ENCODE data around the gene RNF224. TPM values are rescaled to one million over a fixed set of nuclear protein-coding genes. Genes with fewer than 3 reads are reported as not detected.
A peak's percentile ranks its signal among the peaks of the same experiment; 100 is the strongest.

RNF224 gene
- polyA plus RNA-seq, 2 of the 4 experiments (the other 2 are of a cell fraction) = 0.04 TPM; not detected in 1

- TF ChIP-seq NPAS2 (CRISPR knock-in tag; IDR thresholded peaks at IDR 0.05; ENCODE audit: borderline replicate concordance) (no peak), HDAC2 (IDR thresholded peaks at IDR 0.05) (no peak), REST (IDR thresholded peaks at IDR 0.05) (no peak), ESRRA (IDR thresholded peaks at IDR 0.05; ENCODE audit: borderline replicate concordance, low read length) (0 out of 2 replicates have a peak, but pooled peaks have one; percentile 9), ZFP36 (IDR thresholded peaks at IDR 0.05; ENCODE audit: borderline replicate concordance, partially characterized antibody) (no peak), USF2 (IDR thresholded peaks at IDR 0.05) (no peak), MAFK (IDR thresholded peaks at IDR 0.05; ENCODE audit: partially characterized antibody) (no peak), ZC3H11A (IDR thresholded peaks at IDR 0.05) (no peak), RFX5 (IDR thresholded peaks at IDR 0.05) (no peak; the same call in 1 of the 2 replicates), ZNF302 (CRISPR knock-in tag; IDR thresholded peaks at IDR 0.05) (no peak), HMGXB4 (CRISPR knock-in tag; IDR thresholded peaks at IDR 0.05; ENCODE audit: borderline replicate concordance) (no peak), MAZ (IDR thresholded peaks at IDR 0.05; ENCODE audit: borderline replicate concordance, low read depth, low read length) (no peak), HOXB5 (CRISPR knock-in tag; IDR thresholded peaks at IDR 0.05) (0 out of 2 replicates have a peak, but pooled peaks have one; percentile 20), MYC (IDR thresholded peaks at IDR 0.05; ENCODE audit: borderline replicate concordance, low read length) (no peak), HEYL (CRISPR knock-in tag; IDR thresholded peaks at IDR 0.05) (no peak), CBX8 (IDR thresholded peaks at IDR 0.05) (no peak), CTCF (IDR thresholded peaks at IDR 0.05) (no peak), ELK1 (IDR thresholded peaks at IDR 0.05; ENCODE audit: low read depth, low read length) (no peak), RCOR1 (IDR thresholded peaks at IDR 0.05; ENCODE audit: low read depth, low read length) (no peak), PBX3 (IDR thresholded peaks at IDR 0.05) (no peak), POLR2A (IDR thresholded peaks at IDR 0.05; ENCODE audit: low read length) (peak; percentile 74), HES2 (IDR thresholded peaks at IDR 0.05) (no peak), TFCP2L1 (CRISPR knock-in tag; IDR thresholded peaks at IDR 0.05) (no peak), KDM1A (IDR thresholded peaks at IDR 0.05; ENCODE audit: low read depth) (no peak)
These were observed 21.9 kb upstream of the RNF224 start, which contains the start of the genes NDOR1 and TMEM203 (continued) for GRCh38 chr9:137205126-137206069.
